Measurements from ENCODE around the gene ZC3HAV1L.
"Not testable (repeated sequence)": the region's sequence is repeated elsewhere in the genome, so short reads cannot be mapped to it uniquely, and the experiment has no call there.

The ZC3HAV1L gene

DNA sequence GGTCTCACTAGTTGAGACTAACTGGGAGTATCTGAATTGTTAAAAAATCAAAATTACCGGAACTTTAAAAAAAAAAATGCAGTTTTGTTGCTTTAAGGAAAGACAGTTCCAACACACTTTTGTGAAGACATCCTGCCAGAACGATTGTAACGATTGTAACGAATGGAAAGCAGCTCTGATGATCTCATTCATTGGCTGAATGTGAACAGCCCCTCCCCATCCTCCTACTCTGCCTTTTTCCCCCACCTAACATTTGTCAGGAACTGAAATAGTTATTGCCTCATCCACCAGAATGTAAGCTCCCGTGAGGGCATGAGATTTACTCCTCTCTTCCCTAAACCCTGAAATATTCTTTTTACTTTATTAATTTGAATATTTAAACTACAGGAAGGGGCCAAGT lies 23.1 kb upstream of the ZC3HAV1L start:
- H3K9me2 ChIP-seq (replicated peaks; ENCODE audit: insufficient read depth, low read length): no peaks in the 10 kb centered on the region
- H4K20me1 ChIP-seq (ENCODE audit: insufficient read depth, low read length): no peaks in the 10 kb centered on the region; the same call in 1 of the 2 replicates
- no peaks in the 10 kb centered on the region for H3K27me3 ChIP-seq (replicated peaks; ENCODE audit: insufficient read depth, low read length)
- no peak overlapping the region for H3K4me2 ChIP-seq (ENCODE audit: low read depth, low read length)
- no peak overlapping the region for H2AFZ ChIP-seq (ENCODE audit: low read length)
- DNase-seq: no peak
- H3K9me3 ChIP-seq (replicated peaks; ENCODE audit: insufficient read depth, low read length): no peaks in the 10 kb centered on the region
- H3F3A ChIP-seq (ENCODE audit: insufficient read depth, low read length): no peaks in the 10 kb centered on the region
- H3K9ac ChIP-seq (ENCODE audit: low read length): no peak overlapping the region
- H3K4me3 ChIP-seq (ENCODE audit: low read length): no peak overlapping the region
- no peaks in the 10 kb centered on the region for H3K4me1 ChIP-seq (ENCODE audit: low read length)
- H3K27ac ChIP-seq (ENCODE audit: low read length): no peak overlapping the region
- TF ChIP-seq, protein P1, sequence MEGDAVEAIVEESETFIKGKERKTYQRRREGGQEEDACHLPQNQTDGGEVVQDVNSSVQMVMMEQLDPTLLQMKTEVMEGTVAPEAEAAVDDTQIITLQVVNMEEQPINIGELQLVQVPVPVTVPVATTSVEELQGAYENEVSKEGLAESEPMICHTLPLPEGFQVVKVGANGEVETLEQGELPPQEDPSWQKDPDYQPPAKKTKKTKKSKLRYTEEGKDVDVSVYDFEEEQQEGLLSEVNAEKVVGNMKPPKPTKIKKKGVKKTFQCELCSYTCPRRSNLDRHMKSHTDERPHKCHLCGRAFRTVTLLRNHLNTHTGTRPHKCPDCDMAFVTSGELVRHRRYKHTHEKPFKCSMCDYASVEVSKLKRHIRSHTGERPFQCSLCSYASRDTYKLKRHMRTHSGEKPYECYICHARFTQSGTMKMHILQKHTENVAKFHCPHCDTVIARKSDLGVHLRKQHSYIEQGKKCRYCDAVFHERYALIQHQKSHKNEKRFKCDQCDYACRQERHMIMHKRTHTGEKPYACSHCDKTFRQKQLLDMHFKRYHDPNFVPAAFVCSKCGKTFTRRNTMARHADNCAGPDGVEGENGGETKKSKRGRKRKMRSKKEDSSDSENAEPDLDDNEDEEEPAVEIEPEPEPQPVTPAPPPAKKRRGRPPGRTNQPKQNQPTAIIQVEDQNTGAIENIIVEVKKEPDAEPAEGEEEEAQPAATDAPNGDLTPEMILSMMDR (IDR thresholded peaks at IDR 0.05; ENCODE audit: low read length): no peak
- no peak for TF ChIP-seq EZH2phosphoT487 (IDR thresholded peaks at IDR 0.05; ENCODE audit: low read length)
- no peak for TF ChIP-seq EZH2 (optimal IDR thresholded peaks at IDR 0.05; ENCODE audit: low read depth, low read length)
- peaks cover 14% of the 10 kb centered on the region; the same call in 1 of the 2 replicates for H3K36me3 ChIP-seq (replicated peaks; ENCODE audit: insufficient read depth, low read length)
- H3K79me2 ChIP-seq (ENCODE audit: low read length): peaks cover 31% of the 10 kb centered on the region; the same call in 1 of the 2 replicates

DNA sequence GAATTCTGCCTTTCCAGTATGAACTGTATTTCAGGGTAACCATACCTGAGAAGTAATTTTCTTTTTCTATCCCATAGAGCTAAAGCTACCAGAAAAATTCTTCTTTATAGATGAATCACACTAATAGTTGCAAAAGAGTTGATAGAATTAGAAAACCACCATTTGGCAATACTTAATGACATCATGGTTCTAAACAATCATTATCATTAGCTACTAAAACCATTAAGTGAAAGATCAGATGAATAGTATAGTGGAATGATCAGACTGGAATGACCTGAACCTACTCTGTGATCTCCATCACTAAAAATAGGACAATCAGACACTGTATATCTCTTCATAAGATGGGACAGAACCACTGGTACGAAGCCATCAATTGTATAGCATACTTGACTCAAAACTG lies 19.8 kb upstream of the ZC3HAV1L start:
- H3K4me2 ChIP-seq (ENCODE audit: low read depth, low read length): no peak overlapping the region
- no peaks in the 10 kb centered on the region; the same call in 1 of the 2 replicates for H4K20me1 ChIP-seq (ENCODE audit: insufficient read depth, low read length)
- H3K9me3 ChIP-seq (replicated peaks; ENCODE audit: insufficient read depth, low read length): no peaks in the 10 kb centered on the region
- TF ChIP-seq EZH2phosphoT487 (IDR thresholded peaks at IDR 0.05; ENCODE audit: low read length) (no peak), EZH2 (optimal IDR thresholded peaks at IDR 0.05; ENCODE audit: low read depth, low read length) (no peak)
- TF ChIP-seq, protein P1 (IDR thresholded peaks at IDR 0.05; ENCODE audit: low read length): no peak
- H3K9me2 ChIP-seq (replicated peaks; ENCODE audit: insufficient read depth, low read length): no peaks in the 10 kb centered on the region
- no peak overlapping the region for H2AFZ ChIP-seq (ENCODE audit: low read length)
- H3K4me1 ChIP-seq (ENCODE audit: low read length): no peaks in the 10 kb centered on the region
- no peak overlapping the region for H3K4me3 ChIP-seq (ENCODE audit: low read length)
- H3K27me3 ChIP-seq (replicated peaks; ENCODE audit: insufficient read depth, low read length): no peaks in the 10 kb centered on the region
- H3K27ac ChIP-seq (ENCODE audit: low read length): no peak overlapping the region
- peaks cover 9% of the 10 kb centered on the region; the same call in 1 of the 2 replicates for H3K36me3 ChIP-seq (replicated peaks; ENCODE audit: insufficient read depth, low read length)
- H3K79me2 ChIP-seq (ENCODE audit: low read length): peaks cover 7% of the 10 kb centered on the region; the same call in 1 of the 2 replicates
- no peaks in the 10 kb centered on the region for H3F3A ChIP-seq (ENCODE audit: insufficient read depth, low read length)
- no peak overlapping the region for H3K9ac ChIP-seq (ENCODE audit: low read length)
- no peak for DNase-seq

- H4K20me1 ChIP-seq (ENCODE audit: insufficient read depth, low read length); H3K79me2 ChIP-seq (ENCODE audit: low read length); H3K36me3 ChIP-seq (replicated peaks; ENCODE audit: insufficient read depth, low read length); H3K9me2 ChIP-seq (replicated peaks; ENCODE audit: insufficient read depth, low read length); H3K4me1 ChIP-seq (ENCODE audit: low read length); H3K27ac ChIP-seq (ENCODE audit: low read length); H3K4me2 ChIP-seq (ENCODE audit: low read depth, low read length); H2AFZ ChIP-seq (ENCODE audit: low read length); H3K9me3 ChIP-seq (replicated peaks; ENCODE audit: insufficient read depth, low read length); H3K9ac ChIP-seq (ENCODE audit: low read length); H3F3A ChIP-seq (ENCODE audit: insufficient read depth, low read length); DNase-seq; H3K4me3 ChIP-seq (ENCODE audit: low read length); H3K27me3 ChIP-seq (replicated peaks; ENCODE audit: insufficient read depth, low read length): not testable (repeated sequence)
These were observed 18.8 kb upstream of the ZC3HAV1L start for GRCh38 chr7:139054656-139055055.

DNA sequence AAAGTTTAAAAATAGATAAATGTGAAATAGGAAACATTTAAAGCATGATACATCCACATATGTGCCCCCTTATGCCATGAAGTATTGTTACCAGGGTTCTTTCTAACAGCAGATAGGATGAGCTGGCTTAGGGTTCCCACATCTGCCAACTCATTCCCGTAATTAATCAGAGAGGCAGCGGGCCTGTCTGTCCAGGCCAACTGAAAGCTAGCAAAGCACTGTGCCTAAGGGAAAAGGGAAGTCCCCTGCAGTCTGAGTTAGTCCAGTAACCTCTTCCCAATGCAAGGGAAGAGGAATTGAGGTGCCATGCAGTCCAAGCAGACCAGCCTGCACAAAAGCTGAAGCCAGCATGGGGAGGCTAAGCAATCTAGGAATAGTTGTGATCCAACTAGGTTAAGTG lies 18.3 kb upstream of the ZC3HAV1L start:
- Histone ChIP-seq H3K4me3 (ENCODE audit: low read length) (no peak overlapping the region), H3K79me2 (ENCODE audit: low read length) (0 out of 2 replicates have a peak, but pooled peaks cover 6% of the 10 kb centered on the region), H3F3A (ENCODE audit: insufficient read depth, low read length) (no peaks in the 10 kb centered on the region), H3K36me3 (replicated peaks; ENCODE audit: insufficient read depth, low read length) (peaks cover 4% of the 10 kb centered on the region), H3K4me1 (ENCODE audit: low read length) (no peaks in the 10 kb centered on the region), H3K9me3 (replicated peaks; ENCODE audit: insufficient read depth, low read length) (no peaks in the 10 kb centered on the region), H3K9me2 (replicated peaks; ENCODE audit: insufficient read depth, low read length) (no peaks in the 10 kb centered on the region), H3K27ac (ENCODE audit: low read length) (no peak overlapping the region), H3K9ac (ENCODE audit: low read length) (no peak overlapping the region), H3K27me3 (replicated peaks; ENCODE audit: insufficient read depth, low read length) (no peaks in the 10 kb centered on the region), H4K20me1 (ENCODE audit: insufficient read depth, low read length) (no peaks in the 10 kb centered on the region), H3K4me2 (ENCODE audit: low read depth, low read length) (no peak overlapping the region), H2AFZ (ENCODE audit: low read length) (no peak overlapping the region)
- TF ChIP-seq EZH2phosphoT487 (IDR thresholded peaks at IDR 0.05; ENCODE audit: low read length): no peak
- TF ChIP-seq EZH2 (optimal IDR thresholded peaks at IDR 0.05; ENCODE audit: low read depth, low read length): no peak
- TF ChIP-seq, protein P1 (IDR thresholded peaks at IDR 0.05; ENCODE audit: low read length): no peak
- no peak for DNase-seq

All from MM.1S (cell line).